GM06990 (cell line): ENCODE data around the gene DPCD.

Experiments used
- DNase-seq: peaks from one replicate; pipeline ENCODE4 v3.0.0-alpha.2; 2011; ENCODE audit not compliant: insufficient read length; ENCODE audit errors: extremely low read depth
- H3K27me3 ChIP-seq: replicated peaks from 2 replicates; pipeline ENCODE4 v1.6.0; 2011; ENCODE audit warnings: low read length; ENCODE audit not compliant: control insufficient read depth, insufficient read depth
- H3K36me3 ChIP-seq: 2 replicates; pipeline ENCODE4 v1.5.1; 2011; ENCODE audit warnings: low read length; ENCODE audit not compliant: control insufficient read depth, insufficient read depth
- H3K4me3 ChIP-seq: replicated peaks from 2 replicates; pipeline ENCODE4 v1.5.1; 2011; ENCODE audit warnings: low read depth, mild to moderate bottlenecking, control low read depth, low read length
- TF ChIP-seq, protein P1 (sequence below): IDR thresholded peaks from 2 replicates; pipeline ENCODE4 v1.5.1; 2011; ENCODE audit warnings: low read length, control low read depth, mild to moderate bottlenecking, inconsistent platforms; ENCODE audit not compliant: insufficient read depth, poor library complexity, severe bottlenecking

Gene DPCD

DNA sequence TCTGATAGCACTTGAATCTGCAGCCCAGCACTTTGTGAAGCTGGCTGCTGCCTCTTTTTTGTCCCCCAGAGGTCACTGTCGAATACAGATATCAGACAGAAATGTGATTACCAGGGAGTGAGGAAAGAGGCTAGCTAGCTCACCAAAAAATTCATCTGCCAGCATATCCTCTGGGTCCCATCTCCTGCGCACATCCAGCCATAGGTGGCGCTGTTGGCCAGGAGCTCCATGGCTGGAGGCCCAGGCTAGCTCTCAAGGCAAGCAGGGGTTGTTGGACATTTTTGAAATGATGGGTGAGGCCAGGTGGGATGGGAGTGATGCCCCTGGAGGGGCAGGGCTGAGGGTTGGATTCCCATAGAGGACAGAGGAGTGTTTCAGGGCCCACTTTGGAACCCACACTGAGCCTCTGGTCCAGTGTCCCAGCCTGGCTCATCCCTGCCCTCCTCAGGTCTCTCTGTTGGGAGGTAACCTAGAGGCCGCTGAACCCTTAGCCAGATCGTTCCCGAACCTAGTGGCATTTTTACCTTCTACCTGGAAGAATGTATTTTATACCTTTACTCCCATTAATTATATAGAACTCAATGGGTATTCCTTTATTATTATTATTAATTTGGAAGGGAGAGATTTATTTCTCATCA lies 14.8 kb downstream of the DPCD start:
- TF ChIP-seq, protein P1, sequence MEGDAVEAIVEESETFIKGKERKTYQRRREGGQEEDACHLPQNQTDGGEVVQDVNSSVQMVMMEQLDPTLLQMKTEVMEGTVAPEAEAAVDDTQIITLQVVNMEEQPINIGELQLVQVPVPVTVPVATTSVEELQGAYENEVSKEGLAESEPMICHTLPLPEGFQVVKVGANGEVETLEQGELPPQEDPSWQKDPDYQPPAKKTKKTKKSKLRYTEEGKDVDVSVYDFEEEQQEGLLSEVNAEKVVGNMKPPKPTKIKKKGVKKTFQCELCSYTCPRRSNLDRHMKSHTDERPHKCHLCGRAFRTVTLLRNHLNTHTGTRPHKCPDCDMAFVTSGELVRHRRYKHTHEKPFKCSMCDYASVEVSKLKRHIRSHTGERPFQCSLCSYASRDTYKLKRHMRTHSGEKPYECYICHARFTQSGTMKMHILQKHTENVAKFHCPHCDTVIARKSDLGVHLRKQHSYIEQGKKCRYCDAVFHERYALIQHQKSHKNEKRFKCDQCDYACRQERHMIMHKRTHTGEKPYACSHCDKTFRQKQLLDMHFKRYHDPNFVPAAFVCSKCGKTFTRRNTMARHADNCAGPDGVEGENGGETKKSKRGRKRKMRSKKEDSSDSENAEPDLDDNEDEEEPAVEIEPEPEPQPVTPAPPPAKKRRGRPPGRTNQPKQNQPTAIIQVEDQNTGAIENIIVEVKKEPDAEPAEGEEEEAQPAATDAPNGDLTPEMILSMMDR: peak; percentile 83
- Histone ChIP-seq H3K27me3 (no peaks in the 10 kb centered on the region), H3K36me3 (peaks cover 5% of the 10 kb centered on the region), H3K4me3 (no peak overlapping the region)
- peak; percentile 49 for DNase-seq

DNA sequence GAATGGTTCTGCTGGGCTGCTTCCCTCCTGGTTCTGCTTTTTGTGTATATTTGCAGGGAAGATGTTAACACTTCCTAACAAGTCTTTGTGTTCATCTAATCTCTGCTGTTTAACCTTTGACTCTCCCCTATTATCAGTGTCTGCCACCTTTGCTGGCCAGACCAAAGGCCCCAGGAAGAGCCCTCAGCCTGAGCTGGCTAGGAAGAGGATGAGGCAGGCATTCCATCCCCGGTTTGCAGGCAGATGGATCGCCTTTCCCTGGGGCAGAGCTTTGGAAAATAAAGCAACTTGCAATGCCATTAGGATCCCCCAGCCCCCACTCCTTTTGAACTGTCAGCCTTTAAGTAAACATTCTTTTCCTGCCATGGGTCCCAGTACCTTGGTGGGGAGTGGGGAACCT lies 19.0 kb downstream of the DPCD start:
- peaks cover 26% of the 10 kb centered on the region for H3K36me3 ChIP-seq
- TF ChIP-seq, protein P1: no peak

DNA sequence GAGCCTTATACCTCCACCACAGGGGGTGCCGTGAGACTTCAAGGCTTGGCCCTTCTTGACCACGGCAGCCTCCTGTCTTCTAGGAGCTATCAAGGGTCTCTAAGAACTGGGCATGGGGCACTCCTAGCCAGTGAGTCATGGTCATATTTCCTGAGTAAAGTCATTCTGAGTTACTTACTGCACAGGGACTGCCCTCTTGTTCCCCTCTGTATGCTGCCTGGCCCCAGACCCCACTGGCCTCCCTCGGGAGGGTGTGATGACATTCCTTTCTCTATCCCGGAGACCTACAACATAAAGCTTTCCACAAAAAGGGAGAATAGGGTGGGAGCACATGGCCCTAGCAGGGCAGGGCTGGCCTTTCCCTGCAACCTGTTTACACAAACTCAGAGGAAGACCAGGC lies 21.4 kb downstream of the DPCD start:
- no peaks in the 10 kb centered on the region for H3K27me3 ChIP-seq
- DNase-seq: no peak
- H3K4me3 ChIP-seq: no peak overlapping the region
- H3K36me3 ChIP-seq: peaks cover 30% of the 10 kb centered on the region
- TF ChIP-seq, protein P1: no peak

More for the DNA sequence above, 19.0 kb downstream of the DPCD start:
- Histone ChIP-seq H3K27me3 (no peaks in the 10 kb centered on the region), H3K4me3 (no peak overlapping the region)
- no peak for DNase-seq

DNA sequence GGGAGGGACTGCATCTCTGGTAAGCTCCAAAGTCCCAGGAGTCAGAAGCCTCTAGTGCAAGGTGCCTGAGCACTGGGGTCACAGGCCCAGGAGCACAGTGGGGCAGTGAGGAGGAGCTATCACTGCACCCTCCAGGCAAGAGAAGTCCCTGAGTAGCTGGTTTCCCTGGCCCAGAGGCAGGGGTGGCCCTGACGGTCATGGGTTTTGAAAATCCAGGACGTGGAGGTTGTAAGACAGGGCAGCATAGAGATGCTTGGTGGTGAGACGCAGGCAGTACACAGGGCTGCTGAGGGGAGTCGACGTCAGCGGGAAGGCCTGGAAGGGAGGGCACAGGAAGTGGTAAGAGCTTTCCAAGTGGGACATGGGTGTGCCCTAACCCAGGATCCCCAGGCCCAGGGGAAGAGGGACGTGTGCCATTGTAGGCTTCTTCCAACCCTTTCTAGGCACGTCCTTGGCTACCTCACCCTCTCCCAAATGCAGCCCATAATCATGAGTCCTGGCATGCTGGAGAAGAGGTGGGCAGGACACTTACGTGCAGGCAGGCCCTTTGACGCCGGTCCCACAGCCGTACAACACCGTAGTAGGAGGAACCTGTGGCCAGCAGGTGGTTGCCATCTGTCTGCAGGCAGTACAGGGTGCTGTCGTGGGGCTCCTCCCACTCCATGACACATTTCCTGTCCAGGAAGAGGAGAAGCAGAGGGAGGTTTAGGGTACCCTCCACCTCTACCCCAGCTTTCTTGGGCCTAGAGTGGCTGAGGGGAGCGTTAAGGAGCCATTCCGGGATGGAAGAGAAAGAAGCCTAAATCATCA lies 23.2 kb downstream of the DPCD start:
- H3K27me3 ChIP-seq: no peaks in the 10 kb centered on the region
- H3K4me3 ChIP-seq: no peak overlapping the region
- TF ChIP-seq, protein P1: no peak
- DNase-seq: no peak
- H3K36me3 ChIP-seq: peaks cover 30% of the 10 kb centered on the region

DNA sequence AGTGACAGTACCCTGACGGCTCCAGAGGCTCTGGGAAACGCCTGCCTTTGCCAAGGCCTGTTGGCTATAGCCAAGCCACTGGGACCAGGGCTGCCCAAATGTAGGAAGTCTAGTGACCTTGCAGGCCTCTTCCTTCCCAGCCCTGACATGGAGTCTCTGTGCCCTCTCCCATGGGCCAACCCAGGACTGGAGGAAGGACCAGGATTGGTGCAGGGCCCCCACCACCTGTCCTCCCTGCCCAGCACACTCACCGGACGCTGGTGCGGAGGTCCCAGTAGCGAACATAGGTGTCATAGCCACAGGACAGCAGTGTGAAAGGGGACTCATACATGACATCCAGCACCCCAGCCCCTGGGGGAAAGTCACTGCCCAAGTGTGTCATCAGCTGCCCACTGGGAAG lies 24.0 kb downstream of the DPCD start:
- Histone ChIP-seq H3K36me3 (peaks cover 33% of the 10 kb centered on the region), H3K4me3 (no peak overlapping the region), H3K27me3 (no peaks in the 10 kb centered on the region)
- DNase-seq: no peak
- TF ChIP-seq, protein P1: no peak
